ENCODE data around the gene EIF4E.
"Not testable (repeated sequence)": the region's sequence is repeated elsewhere in the genome, so short reads cannot be mapped to it uniquely, and the experiment has no call there.

Gene EIF4E

GRCh38 chr4:98838531-98838930, 90.4 kb downstream of the EIF4E start:
- Histone ChIP-seq H3K9me2 (replicated peaks; ENCODE audit: low read depth, low read length) (no peaks in the 10 kb centered on the region), H3F3A (ENCODE audit: low read depth) (no peaks in the 10 kb centered on the region), H3K9ac (ENCODE audit: low read depth, low read length, poor library complexity, severe bottlenecking) (no peak overlapping the region), H3K4me1 (ENCODE audit: insufficient read depth, low read length, poor library complexity, severe bottlenecking) (peaks cover 3% of the 10 kb centered on the region), H3K27me3 (ENCODE audit: insufficient read depth, low read length, poor library complexity, severe bottlenecking) (no peaks in the 10 kb centered on the region), H3K9me3 (ENCODE audit: insufficient read depth, low read depth, low read length) (0 out of 2 replicates have a peak, but pooled peaks cover 4% of the 10 kb centered on the region), H3K4me3 (ENCODE audit: low read length, poor library complexity, severe bottlenecking) (no peak overlapping the region), H3K79me2 (ENCODE audit: insufficient read depth, low read length) (no peaks in the 10 kb centered on the region), H3K36me3 (ENCODE audit: insufficient read depth, low read length) (no peaks in the 10 kb centered on the region), H2AFZ (ENCODE audit: low read length) (peak overlapping the region; percentile 36; the same call in 1 of the 2 replicates), H3K4me2 (ENCODE audit: low read depth, low read length, poor library complexity, severe bottlenecking) (no peak overlapping the region), H4K20me1 (ENCODE audit: insufficient read depth, low read length, poor library complexity, severe bottlenecking) (no peaks in the 10 kb centered on the region)
- TF ChIP-seq EZH2phosphoT487 (IDR thresholded peaks at IDR 0.05; ENCODE audit: borderline replicate concordance) (no peak), CTCF (conservative IDR thresholded peaks at IDR 0.05; ENCODE audit: low read length) (no peak)

DNA sequence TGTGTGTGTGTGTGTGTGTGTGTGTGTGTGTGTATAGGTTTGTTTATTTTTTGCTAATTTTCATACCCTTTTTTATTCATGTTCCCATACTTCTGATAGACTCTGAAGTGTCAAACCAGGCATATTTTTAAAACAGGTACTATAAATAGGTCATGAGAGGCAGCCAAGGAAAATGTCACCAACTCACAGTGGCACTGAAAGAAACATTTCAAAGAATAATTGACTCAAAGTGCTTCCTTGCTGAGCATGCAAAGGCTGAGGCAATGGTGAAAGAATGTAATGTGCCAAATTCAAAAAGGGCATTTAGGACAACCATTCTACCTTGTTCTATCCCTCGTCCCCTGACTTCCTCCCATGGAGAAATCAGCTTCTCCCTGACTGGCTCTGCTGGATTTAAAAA, 95.5 kb downstream of the EIF4E start:
- Histone ChIP-seq H3K4me1 (ENCODE audit: insufficient read depth, low read length, poor library complexity, severe bottlenecking) (no peaks in the 10 kb centered on the region), H3F3A (ENCODE audit: low read depth) (no peaks in the 10 kb centered on the region), H4K20me1 (ENCODE audit: insufficient read depth, low read length, poor library complexity, severe bottlenecking) (no peaks in the 10 kb centered on the region), H3K9me2 (replicated peaks; ENCODE audit: low read depth, low read length) (no peaks in the 10 kb centered on the region), H3K4me3 (ENCODE audit: low read length, poor library complexity, severe bottlenecking) (no peak overlapping the region), H3K4me2 (ENCODE audit: low read depth, low read length, poor library complexity, severe bottlenecking) (no peak overlapping the region), H2AFZ (ENCODE audit: low read length) (no peak overlapping the region), H3K9ac (ENCODE audit: low read depth, low read length, poor library complexity, severe bottlenecking) (no peak overlapping the region), H3K27me3 (ENCODE audit: insufficient read depth, low read length, poor library complexity, severe bottlenecking) (no peaks in the 10 kb centered on the region), H3K36me3 (ENCODE audit: insufficient read depth, low read length) (no peaks in the 10 kb centered on the region), H3K79me2 (ENCODE audit: insufficient read depth, low read length) (no peaks in the 10 kb centered on the region), H3K9me3 (ENCODE audit: insufficient read depth, low read depth, low read length) (no peaks in the 10 kb centered on the region)
- TF ChIP-seq CTCF (conservative IDR thresholded peaks at IDR 0.05; ENCODE audit: low read length) (no peak), EZH2phosphoT487 (IDR thresholded peaks at IDR 0.05; ENCODE audit: borderline replicate concordance) (no peak)

DNA sequence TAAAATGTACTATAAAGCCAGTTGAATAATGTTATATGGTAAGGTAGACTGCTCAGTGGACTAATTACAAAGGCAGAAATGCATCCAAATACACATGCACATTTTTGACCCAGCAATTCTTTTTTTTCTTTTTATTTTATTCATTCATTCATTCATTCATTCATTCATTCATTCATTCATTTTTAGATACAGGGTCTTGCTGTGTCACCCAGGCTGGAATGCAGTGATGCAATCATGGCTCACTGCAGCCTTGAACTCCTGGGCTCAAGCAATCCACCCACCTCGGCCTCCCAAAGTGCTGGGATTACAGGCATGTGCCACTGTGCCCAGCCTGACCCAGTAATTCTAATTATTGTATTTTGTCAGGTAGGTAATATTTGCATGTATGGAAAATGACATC, 97.9 kb downstream of the EIF4E start:
- not testable (repeated sequence) for H3F3A ChIP-seq (ENCODE audit: low read depth); H3K9ac ChIP-seq (ENCODE audit: low read depth, low read length, poor library complexity, severe bottlenecking); H3K4me1 ChIP-seq (ENCODE audit: insufficient read depth, low read length, poor library complexity, severe bottlenecking); H3K4me2 ChIP-seq (ENCODE audit: low read depth, low read length, poor library complexity, severe bottlenecking); H2AFZ ChIP-seq (ENCODE audit: low read length); H3K36me3 ChIP-seq (ENCODE audit: insufficient read depth, low read length); H3K9me2 ChIP-seq (replicated peaks; ENCODE audit: low read depth, low read length); H4K20me1 ChIP-seq (ENCODE audit: insufficient read depth, low read length, poor library complexity, severe bottlenecking); H3K27me3 ChIP-seq (ENCODE audit: insufficient read depth, low read length, poor library complexity, severe bottlenecking); H3K79me2 ChIP-seq (ENCODE audit: insufficient read depth, low read length); H3K4me3 ChIP-seq (ENCODE audit: low read length, poor library complexity, severe bottlenecking); H3K9me3 ChIP-seq (ENCODE audit: insufficient read depth, low read depth, low read length)
